HCT116 (cell line): Measurements from ENCODE around the gene SHCBP1. TPM values are rescaled to one million over a fixed set of nuclear protein-coding genes. Genes with fewer than 3 reads are reported as not detected.
A peak's percentile ranks its signal among the peaks of the same experiment; 100 is the strongest.

Experiments
- ATAC-seq: fragments of 200-7000 bp; cut with Tn5 transposase; 2 replicates; pipeline ENCODE4 v1.9.1; 2020; ENCODE audit warnings: mild to moderate bottlenecking, moderate library complexity
- BruUV-seq: library from RNA; stranded (reverse); fragments of 400-500 nt; replicated peaks from 2 replicates; lab custom pipeline; 2021; lab: Mats Ljungman, UMichigan
- CTCF ChIA-PET: fragments of 300-600 bp; sonication (Branson Sonifier 250); formaldehyde crosslinking; loops from one replicate; lab custom pipeline; 2021; ENCODE audit warnings: antibody characterized with exemption; lab: Charles Lee
- POLR2A ChIA-PET: fragments of 300-600, 350-600 bp; sonication (Branson Sonifier 250); formaldehyde crosslinking; loops from one replicate; lab custom pipeline; 2021; ENCODE audit warnings: antibody characterized with exemption; lab: Charles Lee
- RAD21 ChIA-PET, 2 experiments: fragments of 300-600 bp; sonication (Branson Sonifier 250); formaldehyde crosslinking; loops; one replicate each; lab custom pipeline; 2023; ENCODE audit warnings: low total read pairs in 2 of 2; ENCODE audit not compliant: uncharacterized antibody in 2 of 2, unreplicated experiment in 2 of 2, low non-redundant PET in 1 of 2; lab: Charles Lee
- DNase-seq: peaks from one replicate; pipeline ENCODE4 v3.0.0-alpha.2; 2010; ENCODE audit warnings: low read depth, low spot score
- H2AFZ ChIP-seq: fragments of 200-600 bp; shearing (Covaris generic), sonication (generic); 2 replicates; pipeline ENCODE4 v1.6.1; 2017; ENCODE audit warnings: low read depth, mixed run types, mixed read lengths, antibody characterized with exemption, low read length; ENCODE audit not compliant: poor library complexity, severe bottlenecking
- H3K27ac ChIP-seq: 2 replicates; pipeline ENCODE4 v1.5.1; 2012; ENCODE audit warnings: low read depth, low read length
- H3K27me3 ChIP-seq: fragments of 200-600 bp; sonication (generic); 2 replicates; pipeline ENCODE4 v1.6.1; 2016; ENCODE audit warnings: mixed run types, low read length, mixed read lengths; ENCODE audit not compliant: insufficient read depth
- H3K36me3 ChIP-seq, 2 experiments: fragments of 200-500 bp in 1 of 2; fragments of 200-600 bp in 1 of 2; sonication (Bioruptor generic) in 1 of 2; sonication (generic) in 1 of 2; 2 replicates each; pipeline versions ENCODE4 v1.5.1 to v1.6.1; 2014 to 2016; ENCODE audit warnings: low read length in 2 of 2, inconsistent platforms in 1 of 2, mixed read lengths in 1 of 2, mixed run types in 1 of 2; ENCODE audit not compliant: insufficient read depth in 2 of 2, control insufficient read depth in 1 of 2
- H3K4me1 ChIP-seq, 2 experiments: fragments of 200-600 bp in 1 of 2; sonication (generic) in 1 of 2; 2 replicates each; pipeline versions ENCODE4 v1.5.1 to v1.6.1; 2012 to 2017; ENCODE audit warnings: low read length in 2 of 2, inconsistent platforms in 1 of 2, mild to moderate bottlenecking in 1 of 2, mixed read lengths in 1 of 2, mixed run types in 1 of 2, moderate library complexity in 1 of 2; ENCODE audit not compliant: insufficient read depth in 2 of 2, control insufficient read depth in 1 of 2
- H3K4me2 ChIP-seq: fragments of 200-600 bp; sonication (generic); 2 replicates; pipeline ENCODE4 v1.6.1; 2017; ENCODE audit warnings: mixed run types, low read length, mixed read lengths
- H3K4me3 ChIP-seq, 2 experiments: fragments of 200-600 bp in 1 of 2; sonication (generic) in 1 of 2; replicated peaks in 1 of 2; 2 replicates each; pipeline ENCODE4 v1.5.1; 2011 to 2016; ENCODE audit warnings: low read length in 2 of 2, control low read depth in 1 of 2, low read depth in 1 of 2, mild to moderate bottlenecking in 1 of 2, mixed read lengths in 1 of 2, mixed run types in 1 of 2
- H3K79me2 ChIP-seq: fragments of 200-600 bp; sonication (generic); 2 replicates; pipeline ENCODE4 v1.6.1; 2017; ENCODE audit warnings: mild to moderate bottlenecking, mixed run types, low read length, moderate library complexity, mixed read lengths; ENCODE audit not compliant: insufficient read depth
- H3K9ac ChIP-seq: fragments of 200-600 bp; sonication (generic); 2 replicates; pipeline ENCODE4 v1.6.1; 2016; ENCODE audit warnings: low read length, mixed read lengths
- H3K9me2 ChIP-seq: fragments of 200-600 bp; sonication (generic), shearing (Covaris generic); 2 replicates; pipeline ENCODE4 v1.6.1; 2017; ENCODE audit warnings: mixed run types, mild to moderate bottlenecking, moderate library complexity; ENCODE audit not compliant: insufficient read depth
- H3K9me3 ChIP-seq, 2 experiments: fragments of 200-500 bp in 1 of 2; fragments of 200-600 bp in 1 of 2; sonication (Bioruptor generic) in 1 of 2; sonication (generic) in 1 of 2; 2 replicates each; pipeline ENCODE4 v1.6.1; 2014 to 2017; ENCODE audit warnings: low read length in 2 of 2, mixed read lengths in 2 of 2, inconsistent platforms in 1 of 2, low read depth in 1 of 2, mild to moderate bottlenecking in 1 of 2, mixed run types in 1 of 2, moderate library complexity in 1 of 2; ENCODE audit not compliant: control insufficient read depth in 1 of 2, insufficient read depth in 1 of 2
- H4K20me1 ChIP-seq: fragments of 200-600 bp; sonication (generic), shearing (Covaris generic); 2 replicates; pipeline ENCODE4 v1.6.1; 2017; ENCODE audit warnings: mixed run types, mild to moderate bottlenecking, moderate library complexity; ENCODE audit not compliant: insufficient read depth
- FOSL1 ChIP-seq: IDR thresholded peaks from 2 replicates; pipeline ENCODE4 v1.6.1; 2012; ENCODE audit warnings: low read depth
- JUND ChIP-seq: IDR thresholded peaks from 2 replicates; pipeline ENCODE4 v1.6.1; 2012
- intact Hi-C: fragments of 100-400 bp; cut with micrococcal nuclease; formaldehyde crosslinking; loops from 2 replicates; pipeline ENCODE4 v1.10.0; 2022
- total RNA-seq: library from RNA; stranded (reverse); gene quantifications from one replicate; pipeline ENCODE4 v1.2.1, GENCODE V29; 2021; ENCODE audit not compliant: unreplicated experiment
- TF ChIP-seq, protein P1 (sequence below): IDR thresholded peaks from 2 replicates; pipeline ENCODE4 v1.6.1; 2012; ENCODE audit warnings: low read depth

The SHCBP1 gene
- total RNA-seq, 1 experiment from 2014 or later, result 33.3 TPM

- CTCF ChIA-PET, result no interaction called here
- BruUV-seq, result no TSS peak
Observed at GRCh38 chr16:46573008-46573833, 48.0 kb downstream of the SHCBP1 start.

More at GRCh38 chr16:46573008-46573833, 48.0 kb downstream of the SHCBP1 start:
- H3K9me2 ChIP-seq, result no peaks in the 10 kb centered on the region
- H3K4me2 ChIP-seq, result peak overlapping the region; percentile 68
- RAD21 ChIA-PET, result no interaction called here
- peaks cover 3 to 9% of the 10 kb centered on the region in 2 experiments; a peak in 3 of 4 replicates for H3K4me1 ChIP-seq
- POLR2A ChIA-PET, result no interaction called here
- no peaks in the 10 kb centered on the region for H3K9me3 ChIP-seq
- H3K36me3 ChIP-seq, result no peaks in the 10 kb centered on the region
- peak; percentile 77 for ATAC-seq
- no peaks in the 10 kb centered on the region for H4K20me1 ChIP-seq
- H3K4me3 ChIP-seq, result peak overlapping the region in 1 of 2 experiments; percentile 11; a peak in 1 of 4 replicates
- no peak for DNase-seq
- H3K27me3 ChIP-seq, result no peaks in the 10 kb centered on the region
- no peak overlapping the region for H3K27ac ChIP-seq
- H3K79me2 ChIP-seq, result no peaks in the 10 kb centered on the region
- intact Hi-C loops, result no loop called here
- H3K9ac ChIP-seq, result no peak overlapping the region
- no peak overlapping the region for H2AFZ ChIP-seq
- TF ChIP-seq, protein P1, sequence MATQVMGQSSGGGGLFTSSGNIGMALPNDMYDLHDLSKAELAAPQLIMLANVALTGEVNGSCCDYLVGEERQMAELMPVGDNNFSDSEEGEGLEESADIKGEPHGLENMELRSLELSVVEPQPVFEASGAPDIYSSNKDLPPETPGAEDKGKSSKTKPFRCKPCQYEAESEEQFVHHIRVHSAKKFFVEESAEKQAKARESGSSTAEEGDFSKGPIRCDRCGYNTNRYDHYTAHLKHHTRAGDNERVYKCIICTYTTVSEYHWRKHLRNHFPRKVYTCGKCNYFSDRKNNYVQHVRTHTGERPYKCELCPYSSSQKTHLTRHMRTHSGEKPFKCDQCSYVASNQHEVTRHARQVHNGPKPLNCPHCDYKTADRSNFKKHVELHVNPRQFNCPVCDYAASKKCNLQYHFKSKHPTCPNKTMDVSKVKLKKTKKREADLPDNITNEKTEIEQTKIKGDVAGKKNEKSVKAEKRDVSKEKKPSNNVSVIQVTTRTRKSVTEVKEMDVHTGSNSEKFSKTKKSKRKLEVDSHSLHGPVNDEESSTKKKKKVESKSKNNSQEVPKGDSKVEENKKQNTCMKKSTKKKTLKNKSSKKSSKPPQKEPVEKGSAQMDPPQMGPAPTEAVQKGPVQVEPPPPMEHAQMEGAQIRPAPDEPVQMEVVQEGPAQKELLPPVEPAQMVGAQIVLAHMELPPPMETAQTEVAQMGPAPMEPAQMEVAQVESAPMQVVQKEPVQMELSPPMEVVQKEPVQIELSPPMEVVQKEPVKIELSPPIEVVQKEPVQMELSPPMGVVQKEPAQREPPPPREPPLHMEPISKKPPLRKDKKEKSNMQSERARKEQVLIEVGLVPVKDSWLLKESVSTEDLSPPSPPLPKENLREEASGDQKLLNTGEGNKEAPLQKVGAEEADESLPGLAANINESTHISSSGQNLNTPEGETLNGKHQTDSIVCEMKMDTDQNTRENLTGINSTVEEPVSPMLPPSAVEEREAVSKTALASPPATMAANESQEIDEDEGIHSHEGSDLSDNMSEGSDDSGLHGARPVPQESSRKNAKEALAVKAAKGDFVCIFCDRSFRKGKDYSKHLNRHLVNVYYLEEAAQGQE, result no peak
- TF ChIP-seq FOSL1, result peak; percentile 31; the same call in 1 of the 2 replicates
- peak; percentile 27; the same call in 1 of the 2 replicates for TF ChIP-seq JUND
